GM21786 (cell line): Measurements from ENCODE around the gene SLC4A1.
"Not testable (repeated sequence)": the region's sequence is repeated elsewhere in the genome, so short reads cannot be mapped to it uniquely, and the experiment has no call there.

ENCODE experiments used
- ATAC-seq: cut with Tn5 transposase; IDR thresholded peaks from one replicate; pipeline ENCODE4 v1.9.1; 2021; ENCODE audit not compliant: unreplicated experiment

Gene SLC4A1

DNA sequence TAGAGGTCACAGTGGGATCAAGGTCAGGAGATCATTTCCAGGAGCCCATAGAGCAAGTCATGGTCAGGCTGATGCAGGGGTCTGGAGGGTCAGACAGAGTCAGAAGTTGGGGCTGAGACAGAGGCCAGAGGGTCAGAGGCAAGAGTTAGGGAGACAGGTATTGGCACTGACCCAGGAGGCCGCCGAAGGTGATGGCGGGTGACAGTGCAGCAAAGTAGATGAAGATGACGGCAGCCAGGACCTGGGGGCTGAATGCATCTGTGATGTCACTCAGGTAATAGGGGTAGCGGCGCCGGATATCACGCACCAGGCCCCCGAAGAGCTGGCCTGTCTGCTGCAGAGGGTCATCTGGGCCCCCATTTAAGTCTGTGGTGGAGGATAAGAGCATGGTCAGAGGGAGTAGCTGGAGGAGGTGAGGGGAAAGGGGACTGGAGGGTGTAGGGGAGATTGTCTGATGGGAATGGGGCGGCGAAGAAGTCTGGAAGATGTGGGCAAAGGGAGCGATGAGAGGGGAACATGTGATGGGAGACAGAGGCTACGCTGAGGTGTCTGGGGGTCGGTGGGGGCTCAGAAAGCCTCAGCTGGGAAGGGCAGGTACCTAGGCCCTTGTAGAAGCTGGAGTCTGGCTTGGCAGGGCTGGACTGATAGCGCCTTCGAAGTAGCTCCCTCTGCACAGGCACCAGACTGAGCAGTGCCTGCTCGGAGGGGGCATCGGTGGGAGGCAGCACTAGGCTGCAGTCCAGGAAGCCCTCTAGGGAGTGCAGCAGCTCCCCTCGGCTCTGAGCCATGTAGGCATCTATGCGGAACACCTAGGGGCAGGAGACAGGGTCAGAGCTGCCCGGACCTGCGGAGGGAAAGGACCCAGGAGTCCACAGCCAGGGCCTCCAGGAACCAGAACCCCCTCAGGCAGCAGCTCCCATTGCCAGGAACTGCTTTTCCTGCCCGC is 9.8 kb downstream of the SLC4A1 start:
- no peak for ATAC-seq

DNA sequence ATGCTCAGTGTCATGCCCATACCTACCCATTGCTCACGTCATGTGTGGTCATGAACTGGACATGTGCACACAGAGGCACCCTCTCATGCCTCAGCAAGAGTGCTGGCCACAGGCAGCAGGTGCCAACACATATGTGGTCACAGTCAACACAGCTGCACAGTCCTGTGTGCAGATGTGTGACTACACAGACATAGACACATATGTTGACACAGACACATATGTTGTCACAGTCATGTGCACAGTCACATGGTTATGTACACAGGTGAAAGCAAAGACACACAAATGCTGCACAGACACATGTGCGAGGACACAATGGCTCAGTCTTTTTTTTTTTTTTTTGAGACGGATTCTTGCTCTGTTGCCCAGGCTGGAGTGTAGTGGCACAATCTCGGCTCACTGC is 11.3 kb downstream of the SLC4A1 start:
- no peak for ATAC-seq

- ATAC-seq = no peak
These were observed 12.0 kb downstream of the SLC4A1 start for GRCh38 chr17:44255915-44256314.

- no peak for ATAC-seq
These were observed 13.4 kb downstream of the SLC4A1 start for GRCh38 chr17:44254361-44255095.

GRCh38 chr17:44253006-44253405 is 14.9 kb downstream of the SLC4A1 start:
- ATAC-seq = no peak

DNA sequence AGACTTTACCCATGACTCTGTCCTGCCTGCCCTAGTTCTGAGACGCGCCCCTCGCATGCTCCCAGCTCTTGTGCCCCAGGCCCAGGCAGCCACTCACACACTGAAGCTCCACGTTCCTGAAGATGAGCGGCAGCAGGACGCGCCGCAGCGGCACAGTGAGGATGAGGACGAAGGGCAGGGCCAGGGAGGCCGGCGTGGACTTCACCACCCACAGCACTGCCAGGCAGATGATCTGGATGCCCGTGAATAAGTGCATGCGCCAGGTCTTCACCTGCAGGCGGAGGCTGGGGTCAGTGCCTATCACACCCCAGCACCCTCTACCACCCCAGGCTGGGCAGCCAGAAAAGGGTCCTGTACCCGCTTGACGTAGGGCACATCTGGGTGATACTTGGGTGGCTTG is 16.9 kb downstream of the SLC4A1 start:
- ATAC-seq = no peak

- ATAC-seq = no peak
These were observed 18.3 kb downstream of the SLC4A1 start for GRCh38 chr17:44249501-44250246.

GRCh38 chr17:44247876-44248736 is 19.8 kb downstream of the SLC4A1 start:
- ATAC-seq = no peak

DNA sequence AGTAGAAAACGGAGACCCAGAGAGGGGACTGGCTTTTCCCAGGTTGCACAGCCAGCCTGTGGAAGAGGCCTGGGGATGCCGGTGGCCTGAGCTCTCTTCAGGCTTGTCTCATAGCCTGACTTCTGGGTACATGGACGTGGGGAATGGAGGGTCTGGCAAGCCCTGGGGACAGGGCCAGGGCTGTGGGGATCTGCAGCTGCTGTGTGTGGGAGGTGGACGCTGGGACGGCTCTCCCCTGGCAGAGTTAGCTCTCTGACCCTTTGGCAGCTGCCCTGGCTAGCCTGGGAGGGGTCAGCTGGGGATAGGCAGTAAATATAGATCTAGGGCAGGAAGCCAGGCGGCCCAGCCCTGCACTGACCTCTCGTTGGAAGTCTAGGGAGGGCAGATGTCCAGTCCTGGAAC is 20.5 kb downstream of the SLC4A1 start:
- ATAC-seq = no peak

DNA sequence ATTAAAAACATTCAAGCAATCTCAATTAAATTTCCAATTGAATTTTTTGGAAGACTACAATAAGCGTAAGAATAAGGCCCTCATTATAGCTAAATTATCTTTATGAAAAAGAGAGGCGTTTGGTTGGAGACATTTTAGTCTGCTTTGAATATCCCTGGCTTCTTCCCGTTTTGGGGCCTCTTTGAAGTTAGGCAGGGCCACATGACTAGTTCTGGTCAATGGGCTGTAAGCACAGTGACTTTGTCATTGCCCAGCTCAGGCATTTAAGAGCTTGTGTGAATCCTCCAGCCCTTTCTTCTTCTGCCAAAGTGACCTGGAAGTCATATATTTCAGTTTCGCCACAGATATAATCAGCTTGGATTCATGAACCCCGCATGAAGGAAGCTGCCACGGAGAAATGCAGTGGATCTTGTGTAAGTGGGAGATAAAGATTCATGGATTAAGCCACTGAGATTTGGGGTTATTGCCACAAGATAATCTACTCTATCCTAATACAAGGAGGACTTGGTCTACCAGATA is 26.8 kb downstream of the SLC4A1 start:
- no peak for ATAC-seq

GRCh38 chr17:44237886-44238285 is 30.0 kb downstream of the SLC4A1 start:
- not testable (repeated sequence) for ATAC-seq

GRCh38 chr17:44236444-44236991 is 31.4 kb downstream of the SLC4A1 start:
- no peak for ATAC-seq

DNA sequence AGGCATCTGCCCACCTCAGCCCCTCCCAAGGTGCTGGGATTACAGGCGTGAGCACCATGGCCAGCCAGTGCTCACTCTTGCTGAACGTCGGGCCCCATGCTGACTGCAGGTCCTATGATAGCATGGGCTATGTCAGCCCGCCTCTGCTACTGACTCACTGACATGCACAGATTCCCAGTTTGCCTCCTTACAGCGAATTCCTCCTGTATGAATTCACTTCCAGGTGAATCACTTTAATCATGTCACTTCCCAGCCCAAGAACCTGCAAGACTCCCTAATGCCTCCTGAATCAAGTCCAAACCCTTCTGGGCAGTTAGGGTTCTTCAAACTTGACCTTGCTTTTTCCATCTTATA is 32.4 kb downstream of the SLC4A1 start:
- no peak for ATAC-seq

- no peak for ATAC-seq
These were observed 34.4 kb downstream of the SLC4A1 start for GRCh38 chr17:44233582-44233981.

DNA sequence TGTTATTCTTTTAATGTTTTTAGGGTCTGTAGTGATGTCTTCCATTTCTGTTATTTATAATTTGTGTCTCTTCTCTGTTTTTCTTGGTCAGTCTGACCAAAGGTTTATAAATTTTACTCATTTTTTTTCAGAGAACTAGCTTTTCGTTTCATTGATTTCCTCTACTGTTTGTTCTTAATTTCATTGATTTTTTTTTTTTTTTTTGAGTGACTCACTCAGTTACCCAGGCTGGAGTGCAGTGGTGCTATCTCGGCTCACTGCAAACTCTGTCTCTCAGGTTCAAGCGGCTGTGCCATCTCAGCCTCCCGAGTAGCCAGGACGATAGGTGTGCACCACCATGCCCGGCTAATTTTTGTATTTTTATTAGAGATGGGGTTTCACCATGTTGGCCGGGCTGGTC is 35.9 kb downstream of the SLC4A1 start:
- ATAC-seq = no peak

DNA sequence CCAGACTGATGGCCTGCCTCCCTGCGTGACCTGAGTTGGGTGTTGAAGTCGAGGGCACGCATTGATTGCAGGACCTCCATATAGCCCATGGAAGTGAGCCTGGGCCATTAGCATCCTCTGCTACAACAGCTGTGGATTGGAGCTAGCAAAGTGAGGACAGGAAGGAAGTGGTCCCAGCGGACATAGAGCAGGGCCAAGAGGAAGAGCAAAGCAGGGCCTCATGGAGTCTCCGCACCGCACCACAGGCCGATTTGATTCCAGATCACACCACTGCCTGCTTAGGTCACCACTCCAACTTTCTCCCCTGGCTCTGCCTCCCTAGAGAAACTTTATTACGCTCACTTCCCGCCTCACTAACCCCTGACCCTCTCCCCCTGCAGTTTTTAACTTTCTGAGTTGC is 37.8 kb downstream of the SLC4A1 start:
- no peak for ATAC-seq

DNA sequence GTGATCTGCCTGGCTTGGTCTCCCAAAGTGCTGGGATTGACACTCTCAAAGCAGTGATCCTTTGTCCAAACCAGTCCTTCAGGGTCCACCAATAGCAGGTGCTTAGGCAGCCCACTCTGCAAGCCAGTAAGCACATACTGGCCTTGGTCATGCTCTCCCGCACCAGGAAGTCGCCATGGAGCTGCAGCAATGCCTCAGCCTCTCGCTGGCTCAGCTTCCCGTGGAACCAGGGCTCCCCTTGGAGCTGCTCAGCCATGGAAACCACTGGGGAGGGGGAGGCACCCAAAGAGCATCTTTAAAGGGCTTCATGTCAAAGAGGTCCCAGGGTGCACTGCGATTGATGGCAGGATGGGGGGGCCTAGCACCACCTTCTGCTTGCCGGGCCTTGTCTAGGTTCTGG is 38.8 kb downstream of the SLC4A1 start:
- no peak for ATAC-seq

GRCh38 chr17:44223541-44224071 is 44.3 kb downstream of the SLC4A1 start:
- ATAC-seq = no peak

- ATAC-seq = no peak
These were observed 45.6 kb downstream of the SLC4A1 start for GRCh38 chr17:44222112-44222869.
